SKM-1 (cell line): Measurements from ENCODE around the gene SH3YL1.

ENCODE experiments used
- DNase-seq: peaks from one replicate; lab custom pipeline; 2025; ENCODE audit not compliant: unreplicated experiment; lab: John Stamatoyannopoulos, UW

The SH3YL1 gene

GRCh38 chr2:282371-283263 is 18.8 kb upstream of the SH3YL1 start:
- DNase-seq: no peak

- DNase-seq: no peak
These were observed 17.5 kb upstream of the SH3YL1 start for GRCh38 chr2:281381-281780.

- no peak for DNase-seq
These were observed 16.8 kb upstream of the SH3YL1 start for GRCh38 chr2:280650-281110.

- no peak for DNase-seq
These were observed 16.3 kb upstream of the SH3YL1 start for GRCh38 chr2:279956-280649.

- no peak for DNase-seq
These were observed 15.5 kb upstream of the SH3YL1 start for GRCh38 chr2:279366-279765.

- no peak for DNase-seq
These were observed 15.1 kb upstream of the SH3YL1 start for GRCh38 chr2:278927-279320.

- DNase-seq: no peak
These were observed 14.6 kb upstream of the SH3YL1 start for GRCh38 chr2:278312-278926.

- DNase-seq: no peak
These were observed 11.6 kb upstream of the SH3YL1 start for GRCh38 chr2:275466-275865.

- DNase-seq: no peak
These were observed 10.7 kb upstream of the SH3YL1 start for GRCh38 chr2:274503-274902.

- no peak for DNase-seq
These were observed 9.5 kb upstream of the SH3YL1 start for GRCh38 chr2:273333-273732.

- DNase-seq: no peak
These were observed 8.1 kb upstream of the SH3YL1 start for GRCh38 chr2:271917-272316.

GRCh38 chr2:270861-271260 is 7.0 kb upstream of the SH3YL1 start:
- DNase-seq: no peak

- DNase-seq: no peak
These were observed 5.7 kb upstream of the SH3YL1 start for GRCh38 chr2:269356-270030.

GRCh38 chr2:268323-268722 is 4.5 kb upstream of the SH3YL1 start:
- DNase-seq: no peak

- DNase-seq: peak; percentile 77
These were observed 949 bp upstream of the SH3YL1 start, which contains the start of gene ACP1 for GRCh38 chr2:264493-265468. ACP1 (plus strand) TSS chr2:264947; CDS start chr2:264965, 18 bp downstream.

GRCh38 chr2:263022-263738 is 652 bp downstream of the SH3YL1 start:
- no peak for DNase-seq

- DNase-seq: no peak
These were observed 1.7 kb downstream of the SH3YL1 start for GRCh38 chr2:262117-262516.

GRCh38 chr2:260507-261161 is 3.2 kb downstream of the SH3YL1 start:
- no peak for DNase-seq

- DNase-seq: no peak
These were observed 4.0 kb downstream of the SH3YL1 start for GRCh38 chr2:259789-260331.
